ENCODE results near the gene SPATA46.

SPATA46 gene

DNA sequence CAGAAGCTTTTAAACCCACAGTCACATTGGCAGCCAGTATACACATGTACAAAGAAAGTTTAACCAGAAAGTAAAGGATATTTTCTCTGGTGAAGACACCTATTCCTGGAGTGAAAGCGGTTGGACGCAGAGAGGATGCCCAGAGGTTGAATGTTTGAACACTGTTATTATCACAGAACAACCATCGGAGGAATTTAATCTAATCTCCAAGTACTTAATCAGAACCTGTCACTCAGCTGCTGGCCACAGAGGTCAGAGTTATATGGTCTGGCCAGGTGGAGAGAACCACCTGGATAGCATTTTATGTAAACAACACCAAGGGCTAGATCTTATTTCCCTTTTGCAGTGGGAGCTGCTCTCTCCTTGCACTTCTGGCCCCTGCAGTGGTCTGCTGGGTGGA is 29.4 kb downstream of the SPATA46 start:
- H3K4me3 ChIP-seq: no peak overlapping the region
- H3K27ac ChIP-seq: no peak overlapping the region
- no peaks in the 10 kb centered on the region for H3K4me1 ChIP-seq
- TF ChIP-seq Cebpa-rat (IDR thresholded peaks at IDR 0.05): no peak
- H3K36me3 ChIP-seq: no peaks in the 10 kb centered on the region
- no peaks in the 10 kb centered on the region for H4K20me1 ChIP-seq
- no peak overlapping the region for H3K9ac ChIP-seq
- no peak overlapping the region for H3K4me2 ChIP-seq
- no peaks in the 10 kb centered on the region for H3K27me3 ChIP-seq
- no peaks in the 10 kb centered on the region for H3K9me3 ChIP-seq

DNA sequence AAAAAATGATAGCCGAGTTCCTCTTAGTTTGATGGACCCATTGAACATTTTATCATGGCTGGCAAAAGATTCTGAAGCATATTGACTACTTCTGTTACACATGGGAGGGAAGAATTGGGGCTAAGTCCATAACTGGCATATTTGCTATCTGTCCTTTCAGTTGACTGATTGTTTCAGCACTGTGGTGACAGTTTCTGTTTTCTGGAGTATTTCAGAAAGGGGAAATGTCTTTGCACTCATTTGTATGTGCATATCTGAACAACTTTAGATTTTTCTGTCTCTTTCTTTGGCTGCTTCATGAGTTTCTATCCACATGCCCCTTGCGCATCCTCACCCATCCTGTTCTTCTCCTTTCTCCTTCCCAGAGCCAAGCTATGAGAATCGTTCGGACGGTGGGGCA is 33.2 kb downstream of the SPATA46 start:
- no peak for TF ChIP-seq Cebpa-rat (IDR thresholded peaks at IDR 0.05)
- H3K9me3 ChIP-seq: no peaks in the 10 kb centered on the region
- no peak overlapping the region for H3K4me3 ChIP-seq
- no peak overlapping the region for H3K4me2 ChIP-seq
- no peak overlapping the region for H3K27ac ChIP-seq
- no peaks in the 10 kb centered on the region for H3K27me3 ChIP-seq
- no peaks in the 10 kb centered on the region for H3K4me1 ChIP-seq
- no peaks in the 10 kb centered on the region for H4K20me1 ChIP-seq
- no peak overlapping the region for H3K9ac ChIP-seq
- no peaks in the 10 kb centered on the region for H3K36me3 ChIP-seq

- Histone ChIP-seq H4K20me1 (no peaks in the 10 kb centered on the region), H3K4me2 (no peak overlapping the region), H3K9me3 (no peaks in the 10 kb centered on the region), H3K36me3 (no peaks in the 10 kb centered on the region), H3K27ac (no peak overlapping the region), H3K4me3 (no peak overlapping the region), H3K4me1 (no peaks in the 10 kb centered on the region), H3K27me3 (no peaks in the 10 kb centered on the region), H3K9ac (no peak overlapping the region)
- TF ChIP-seq Cebpa-rat (IDR thresholded peaks at IDR 0.05): no peak
Measured at GRCh38 chr1:162342452-162342983, 34.1 kb downstream of the SPATA46 start.

DNA sequence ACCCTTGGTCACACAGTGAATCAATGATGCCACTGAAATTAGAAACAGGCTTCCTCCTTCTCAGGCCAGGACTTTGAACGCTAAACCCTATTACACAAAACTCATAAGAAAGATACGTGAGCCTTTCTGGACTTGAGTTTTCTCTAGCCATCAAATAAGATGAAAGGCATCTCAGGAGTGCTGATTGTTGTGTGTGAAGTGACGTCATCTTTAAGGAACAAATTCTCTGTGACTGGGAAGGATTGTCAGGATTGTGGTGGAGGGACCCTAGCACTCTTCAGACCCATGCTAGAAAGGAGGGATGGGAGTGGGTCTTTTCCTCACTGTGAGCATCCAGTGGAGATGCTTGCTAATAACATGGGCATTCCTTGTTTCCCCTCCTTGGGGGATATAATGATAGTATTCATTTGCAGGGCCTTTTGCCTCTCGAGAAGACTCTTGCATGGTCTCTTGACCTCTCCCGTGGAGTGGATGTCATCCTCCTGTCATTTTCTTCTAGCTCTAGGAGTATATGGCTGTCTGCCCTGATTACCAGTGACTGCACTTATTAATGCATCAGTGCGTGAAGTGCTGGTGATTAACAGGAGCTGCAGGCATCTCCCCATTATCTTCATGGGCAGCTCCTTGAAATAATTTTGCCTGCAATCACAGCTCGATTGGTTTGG is 39.9 kb downstream of the SPATA46 start:
- Histone ChIP-seq H3K4me1 (no peaks in the 10 kb centered on the region), H4K20me1 (no peaks in the 10 kb centered on the region), H3K27ac (no peak overlapping the region), H3K27me3 (no peaks in the 10 kb centered on the region), H3K36me3 (no peaks in the 10 kb centered on the region), H3K4me2 (no peak overlapping the region), H3K9ac (no peak overlapping the region), H3K4me3 (no peak overlapping the region), H3K9me3 (no peaks in the 10 kb centered on the region)
- TF ChIP-seq Cebpa-rat (IDR thresholded peaks at IDR 0.05): no peak

DNA sequence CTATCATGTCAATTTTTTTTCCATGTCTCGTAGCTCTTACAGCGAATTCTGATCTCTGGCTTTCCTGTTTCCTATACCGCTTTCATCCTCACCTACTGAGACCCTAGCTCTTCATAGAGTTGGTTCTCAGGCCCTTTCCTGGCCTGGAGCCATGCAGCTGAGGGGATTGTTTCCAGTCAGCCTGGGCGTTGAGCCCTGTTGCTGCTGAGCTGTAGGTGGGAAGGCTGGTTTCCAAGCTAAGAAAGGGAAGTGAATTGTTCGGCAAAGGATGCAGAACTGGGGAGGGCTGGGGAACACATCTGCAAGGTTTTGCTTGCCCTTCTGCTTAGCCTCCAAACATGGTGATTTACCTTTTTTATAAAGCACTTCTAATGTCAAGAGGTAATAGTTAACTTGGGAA is 41.5 kb downstream of the SPATA46 start:
- H3K4me1 ChIP-seq: no peaks in the 10 kb centered on the region
- H3K9ac ChIP-seq: no peak overlapping the region
- H3K9me3 ChIP-seq: no peaks in the 10 kb centered on the region
- no peak for TF ChIP-seq Cebpa-rat (IDR thresholded peaks at IDR 0.05)
- H3K4me2 ChIP-seq: no peak overlapping the region
- H3K4me3 ChIP-seq: no peak overlapping the region
- no peaks in the 10 kb centered on the region for H3K27me3 ChIP-seq
- no peak overlapping the region for H3K27ac ChIP-seq
- H4K20me1 ChIP-seq: no peaks in the 10 kb centered on the region
- no peaks in the 10 kb centered on the region for H3K36me3 ChIP-seq

DNA sequence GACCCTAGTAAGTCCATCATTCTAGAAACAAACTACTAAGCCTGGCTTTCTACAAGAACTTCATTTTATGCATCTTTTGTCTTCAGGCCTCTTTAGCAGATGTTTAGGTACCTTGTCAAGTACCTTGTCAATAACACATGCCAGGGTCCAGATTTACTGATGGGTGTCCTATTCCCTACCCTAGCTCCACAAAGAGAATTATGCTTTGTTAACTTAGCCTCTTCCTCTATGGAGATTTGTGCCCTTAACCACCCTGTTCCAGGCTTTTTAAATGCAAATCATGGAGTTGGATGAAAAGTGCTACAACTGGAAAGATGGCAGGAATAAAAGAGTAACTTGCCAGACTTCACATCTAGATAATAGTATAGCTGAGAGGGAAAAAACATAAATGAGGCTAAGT is 42.7 kb downstream of the SPATA46 start:
- no peaks in the 10 kb centered on the region for H3K36me3 ChIP-seq
- no peaks in the 10 kb centered on the region for H4K20me1 ChIP-seq
- no peak for TF ChIP-seq Cebpa-rat (IDR thresholded peaks at IDR 0.05)
- no peaks in the 10 kb centered on the region for H3K27me3 ChIP-seq
- no peak overlapping the region for H3K27ac ChIP-seq
- H3K4me1 ChIP-seq: no peaks in the 10 kb centered on the region
- H3K4me2 ChIP-seq: no peak overlapping the region
- H3K9ac ChIP-seq: no peak overlapping the region
- no peak overlapping the region for H3K4me3 ChIP-seq
- no peaks in the 10 kb centered on the region for H3K9me3 ChIP-seq

GRCh38 chr1:162329826-162330225 is 46.8 kb downstream of the SPATA46 start:
- TF ChIP-seq Cebpa-rat (IDR thresholded peaks at IDR 0.05): no peak
- Histone ChIP-seq H3K9me3 (no peaks in the 10 kb centered on the region), H3K4me2 (no peak overlapping the region), H3K4me1 (no peaks in the 10 kb centered on the region), H3K27me3 (no peaks in the 10 kb centered on the region), H4K20me1 (no peaks in the 10 kb centered on the region), H3K27ac (no peak overlapping the region), H3K9ac (no peak overlapping the region), H3K4me3 (no peak overlapping the region), H3K36me3 (no peaks in the 10 kb centered on the region)

GRCh38 chr1:162328512-162328911 is 48.1 kb downstream of the SPATA46 start:
- Histone ChIP-seq H3K27me3 (no peaks in the 10 kb centered on the region), H3K36me3 (no peaks in the 10 kb centered on the region), H3K9ac (no peak overlapping the region), H3K9me3 (no peaks in the 10 kb centered on the region), H3K4me2 (no peak overlapping the region), H4K20me1 (no peaks in the 10 kb centered on the region), H3K4me3 (no peak overlapping the region), H3K4me1 (no peaks in the 10 kb centered on the region), H3K27ac (no peak overlapping the region)
- TF ChIP-seq Cebpa-rat (IDR thresholded peaks at IDR 0.05): no peak

- Histone ChIP-seq H3K4me3 (no peak overlapping the region), H3K9ac (no peak overlapping the region), H3K4me1 (no peaks in the 10 kb centered on the region), H3K4me2 (no peak overlapping the region), H3K27ac (no peak overlapping the region), H3K36me3 (no peaks in the 10 kb centered on the region), H3K27me3 (no peaks in the 10 kb centered on the region), H4K20me1 (no peaks in the 10 kb centered on the region), H3K9me3 (no peaks in the 10 kb centered on the region)
- no peak for TF ChIP-seq Cebpa-rat (IDR thresholded peaks at IDR 0.05)
Measured at GRCh38 chr1:162327788-162328165, 48.9 kb downstream of the SPATA46 start.

GRCh38 chr1:162327144-162327787 is 49.4 kb downstream of the SPATA46 start:
- H3K9ac ChIP-seq: no peak overlapping the region
- H3K9me3 ChIP-seq: no peaks in the 10 kb centered on the region
- H4K20me1 ChIP-seq: no peaks in the 10 kb centered on the region
- no peaks in the 10 kb centered on the region for H3K36me3 ChIP-seq
- no peaks in the 10 kb centered on the region for H3K27me3 ChIP-seq
- no peaks in the 10 kb centered on the region for H3K4me1 ChIP-seq
- H3K4me2 ChIP-seq: no peak overlapping the region
- no peak overlapping the region for H3K27ac ChIP-seq
- H3K4me3 ChIP-seq: no peak overlapping the region
- no peak for TF ChIP-seq Cebpa-rat (IDR thresholded peaks at IDR 0.05)
